ENCODE measurements around the gene OTUD3.
"Not testable (repeated sequence)": the region's sequence is repeated elsewhere in the genome, so short reads cannot be mapped to it uniquely, and the experiment has no call there.

Gene OTUD3, protein sequence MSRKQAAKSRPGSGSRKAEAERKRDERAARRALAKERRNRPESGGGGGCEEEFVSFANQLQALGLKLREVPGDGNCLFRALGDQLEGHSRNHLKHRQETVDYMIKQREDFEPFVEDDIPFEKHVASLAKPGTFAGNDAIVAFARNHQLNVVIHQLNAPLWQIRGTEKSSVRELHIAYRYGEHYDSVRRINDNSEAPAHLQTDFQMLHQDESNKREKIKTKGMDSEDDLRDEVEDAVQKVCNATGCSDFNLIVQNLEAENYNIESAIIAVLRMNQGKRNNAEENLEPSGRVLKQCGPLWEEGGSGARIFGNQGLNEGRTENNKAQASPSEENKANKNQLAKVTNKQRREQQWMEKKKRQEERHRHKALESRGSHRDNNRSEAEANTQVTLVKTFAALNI

DNA sequence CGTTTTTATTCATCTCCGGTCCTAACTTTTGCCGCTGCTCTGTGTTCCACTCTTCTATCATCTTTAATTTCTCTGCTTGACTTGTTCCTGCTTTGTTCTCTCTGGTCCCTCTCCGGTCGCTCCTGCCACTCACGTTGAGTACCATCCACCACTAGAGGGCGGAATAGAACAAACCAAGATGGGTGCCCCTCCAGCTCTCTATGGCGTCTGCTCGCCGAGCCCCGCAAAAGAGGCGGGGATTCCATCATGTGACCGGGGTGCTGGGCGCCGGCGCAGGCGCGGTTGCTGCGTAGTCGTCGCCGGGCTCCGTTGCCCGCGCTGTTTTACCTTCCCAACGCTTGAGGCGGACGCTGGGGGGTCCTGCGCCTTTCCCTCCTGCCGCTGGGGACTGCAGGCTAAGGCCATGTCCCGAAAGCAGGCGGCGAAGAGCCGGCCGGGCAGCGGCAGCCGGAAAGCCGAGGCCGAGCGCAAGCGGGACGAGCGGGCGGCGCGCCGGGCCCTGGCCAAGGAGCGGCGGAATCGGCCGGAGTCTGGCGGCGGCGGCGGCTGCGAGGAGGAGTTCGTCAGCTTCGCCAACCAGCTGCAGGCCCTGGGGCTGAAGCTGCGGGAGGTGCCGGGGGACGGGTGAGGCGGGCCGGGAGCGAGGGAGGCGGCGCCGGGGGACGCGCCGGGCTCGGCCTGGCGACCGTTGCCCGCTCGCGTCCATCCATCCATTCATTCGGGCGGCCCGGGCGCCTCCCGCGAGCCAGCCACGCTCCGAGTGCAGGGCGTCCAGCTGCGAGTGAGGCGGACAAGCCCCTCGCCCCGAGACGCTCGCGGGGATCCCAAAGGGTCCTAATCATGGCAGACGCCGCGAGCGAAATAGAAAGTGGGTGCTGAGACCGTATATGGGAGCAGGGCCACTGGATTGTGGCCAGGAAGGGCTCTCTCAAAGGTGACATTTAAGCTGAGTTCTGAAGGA lies at the start of gene OTUD3:
Gene OTUD3 (plus strand): TSS at position 285 of the 961 bp plus-strand sequence. CDS start 119 bp downstream, at position 404.
- peak; percentile 91 for DNase-seq (ENCODE audit: low read depth)

DNA sequence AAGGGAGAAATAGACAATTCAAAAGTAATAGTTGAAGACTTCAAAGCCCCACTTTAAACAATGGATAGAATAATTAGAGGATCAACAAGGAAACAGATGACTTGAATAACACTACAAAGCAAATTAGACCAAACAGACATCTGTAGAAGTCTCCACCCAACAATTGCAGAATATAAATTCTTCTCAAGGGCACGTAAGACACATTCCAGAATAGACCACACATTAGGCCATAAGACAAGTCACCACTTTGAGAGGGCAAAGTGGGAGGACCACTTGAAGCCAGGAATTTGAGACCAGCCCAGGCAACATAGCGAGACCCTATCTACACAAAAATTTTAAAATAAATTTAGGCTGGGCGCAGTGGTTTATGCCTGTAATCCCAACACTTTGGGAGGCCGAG lies 46.6 kb upstream of the OTUD3 start:
- no peak for DNase-seq (ENCODE audit: low read depth)

DNA sequence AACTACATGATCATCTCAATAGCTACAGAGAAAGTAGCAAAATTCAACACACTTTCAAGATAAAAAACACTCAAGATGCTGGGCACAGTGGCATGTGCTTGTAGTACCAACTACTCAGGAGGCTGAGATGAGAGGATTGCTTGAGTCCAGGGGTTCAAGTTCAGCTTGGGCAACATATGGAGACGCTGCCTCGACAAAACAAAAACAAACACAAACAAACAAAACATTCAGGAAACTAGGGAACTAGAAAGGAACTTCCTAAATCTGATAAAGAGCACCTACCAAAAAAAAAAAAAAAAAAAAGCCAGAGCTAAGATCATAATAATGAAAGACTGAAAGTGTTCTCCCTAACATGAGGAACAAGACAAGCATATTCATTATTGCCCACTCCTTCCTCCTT lies 44.3 kb upstream of the OTUD3 start:
- DNase-seq (ENCODE audit: low read depth): no peak

- DNase-seq (ENCODE audit: low read depth): no peak
These were observed 42.0 kb upstream of the OTUD3 start for GRCh38 chr1:19840228-19840627.

- DNase-seq (ENCODE audit: low read depth): no peak
These were observed 37.3 kb upstream of the OTUD3 start for GRCh38 chr1:19844731-19845495.

DNA sequence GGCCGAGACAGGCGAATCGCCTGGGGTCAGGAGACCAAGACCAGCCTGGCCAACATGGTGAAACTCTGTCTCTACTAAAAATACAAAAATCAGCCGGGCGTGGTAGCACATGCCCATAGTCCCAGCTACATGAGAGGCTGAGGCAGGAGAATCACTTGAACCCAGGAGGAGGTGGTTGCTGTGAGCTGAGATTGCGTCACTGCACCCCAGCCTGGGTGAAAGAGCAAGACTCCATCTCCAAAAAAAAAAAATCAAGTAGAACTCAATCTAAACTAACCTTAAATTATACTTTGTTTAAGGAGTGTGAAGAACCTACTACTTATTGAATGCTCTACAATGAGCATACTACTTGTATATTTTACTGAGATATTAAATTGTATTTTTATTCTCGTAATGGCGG lies 36.6 kb upstream of the OTUD3 start:
- DNase-seq (ENCODE audit: low read depth): no peak

GRCh38 chr1:19846338-19846737 lies 35.9 kb upstream of the OTUD3 start:
- DNase-seq (ENCODE audit: low read depth): no peak

GRCh38 chr1:19847334-19847733 lies 34.9 kb upstream of the OTUD3 start:
- not testable (repeated sequence) for DNase-seq (ENCODE audit: low read depth)

DNA sequence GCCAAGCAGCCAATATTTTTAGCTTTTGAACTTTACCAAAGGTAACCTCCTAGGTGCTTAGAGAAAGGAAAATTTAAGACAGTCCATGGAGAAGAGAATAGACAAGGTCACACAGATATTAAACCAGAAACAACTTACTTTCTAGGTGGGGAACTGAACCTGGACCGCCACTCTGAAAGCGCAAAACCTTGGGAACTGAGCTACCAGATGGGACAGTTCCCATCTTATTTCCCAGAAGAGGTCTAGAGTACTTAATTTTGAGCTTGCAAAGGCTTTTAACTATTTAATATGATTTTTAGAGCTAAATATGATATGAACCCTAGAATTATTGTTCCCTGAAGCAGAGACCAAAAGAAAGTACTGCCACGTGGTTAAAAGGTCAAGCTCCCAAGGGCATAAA lies 32.9 kb upstream of the OTUD3 start:
- DNase-seq (ENCODE audit: low read depth): not testable (repeated sequence)

GRCh38 chr1:19850214-19850613 lies 32.0 kb upstream of the OTUD3 start:
- no peak for DNase-seq (ENCODE audit: low read depth)

GRCh38 chr1:19852036-19852435 lies 30.2 kb upstream of the OTUD3 start:
- no peak for DNase-seq (ENCODE audit: low read depth)

DNA sequence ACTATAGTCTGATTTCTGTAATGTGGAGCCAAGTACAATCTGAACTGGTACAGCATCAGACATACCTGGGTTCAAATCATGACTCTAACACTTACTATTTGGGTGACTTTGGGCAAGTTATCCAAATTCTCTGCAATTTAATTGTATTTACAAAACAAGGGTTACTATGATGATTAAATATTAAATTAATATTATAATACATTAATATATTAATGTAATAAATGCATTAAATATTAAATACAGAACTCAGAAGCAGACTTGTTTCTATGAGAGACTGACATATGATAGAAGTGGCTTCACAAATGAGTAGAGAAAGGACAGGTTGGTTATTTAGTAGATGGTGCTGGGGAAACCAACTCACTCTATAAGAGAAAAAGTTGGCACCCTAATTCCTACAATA lies 27.3 kb upstream of the OTUD3 start:
- DNase-seq (ENCODE audit: low read depth): no peak

GRCh38 chr1:19858893-19859292 lies 23.3 kb upstream of the OTUD3 start:
- DNase-seq (ENCODE audit: low read depth): no peak

DNA sequence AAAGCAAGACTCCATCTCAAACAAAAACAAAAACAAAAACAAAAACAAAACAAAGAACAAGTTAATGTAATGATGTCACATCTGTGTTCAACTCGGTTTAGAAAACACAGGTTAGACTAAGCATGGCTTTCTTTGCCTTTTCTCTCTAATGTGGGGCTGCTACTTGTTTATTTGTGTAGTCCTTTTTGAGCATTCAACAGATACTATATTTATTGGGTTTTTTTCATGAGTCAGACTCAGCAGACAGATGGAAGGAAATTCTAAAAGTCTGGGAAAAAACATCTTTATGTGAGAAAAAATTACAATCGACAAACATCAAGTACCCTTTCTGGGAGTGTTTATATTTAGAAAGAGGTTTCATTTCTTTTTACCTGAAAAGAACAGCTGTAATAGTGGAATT lies 22.3 kb upstream of the OTUD3 start:
- no peak for DNase-seq (ENCODE audit: low read depth)

GRCh38 chr1:19860418-19860817 lies 21.8 kb upstream of the OTUD3 start:
- no peak for DNase-seq (ENCODE audit: low read depth)

- DNase-seq (ENCODE audit: low read depth): no peak
These were observed 21.2 kb upstream of the OTUD3 start for GRCh38 chr1:19861034-19861433.

DNA sequence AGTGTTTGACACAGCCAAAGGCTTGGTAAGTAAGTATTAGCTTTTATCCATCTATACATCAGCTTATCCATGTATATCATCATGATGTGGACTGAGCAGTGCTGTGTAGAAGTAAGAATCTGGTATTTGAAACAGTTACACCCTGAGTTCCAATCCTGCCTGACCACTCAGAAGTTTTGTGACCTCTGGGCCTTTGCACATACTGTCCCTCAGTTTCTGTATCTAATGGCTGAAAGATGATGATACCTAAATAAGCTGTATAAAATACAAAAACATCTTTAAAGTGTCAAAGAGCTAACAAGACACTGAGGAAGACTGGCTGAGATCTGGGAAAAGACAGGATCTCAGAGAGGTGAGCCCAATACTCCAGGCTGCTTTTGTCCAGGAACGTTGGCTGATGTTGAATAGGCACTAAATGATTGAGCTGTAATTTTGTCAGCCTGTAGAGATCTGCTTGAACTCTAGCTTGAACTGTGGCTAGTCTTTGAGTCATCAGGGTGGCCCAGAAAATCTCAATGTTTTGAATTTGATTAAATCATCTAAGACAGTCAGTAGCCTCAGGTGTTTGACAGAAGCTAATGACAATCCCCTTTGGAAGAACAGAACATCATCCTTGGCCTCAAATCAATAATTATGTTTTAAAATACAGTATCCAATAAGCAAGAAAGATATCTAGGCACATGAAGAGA lies 20.2 kb upstream of the OTUD3 start:
- no peak for DNase-seq (ENCODE audit: low read depth)

DNA sequence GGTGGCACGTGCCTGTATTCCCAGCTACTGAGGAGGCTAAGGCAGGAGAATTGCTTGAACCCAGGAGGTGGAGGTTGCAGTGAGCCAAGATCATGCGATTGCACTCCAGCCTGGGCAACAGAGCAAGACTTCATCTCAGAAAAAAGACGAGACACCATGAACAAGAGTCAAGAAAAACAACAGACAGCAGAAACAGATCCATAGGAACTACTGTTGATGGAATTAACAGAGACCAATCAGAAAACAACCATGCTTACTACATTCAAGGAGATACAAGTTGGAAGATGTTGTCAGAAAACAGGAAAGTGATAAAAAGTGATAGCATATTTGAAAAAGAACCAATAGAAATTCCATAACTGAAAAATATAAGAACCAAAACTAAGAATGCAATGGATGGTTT lies 19.3 kb upstream of the OTUD3 start:
- DNase-seq (ENCODE audit: low read depth): no peak

DNA sequence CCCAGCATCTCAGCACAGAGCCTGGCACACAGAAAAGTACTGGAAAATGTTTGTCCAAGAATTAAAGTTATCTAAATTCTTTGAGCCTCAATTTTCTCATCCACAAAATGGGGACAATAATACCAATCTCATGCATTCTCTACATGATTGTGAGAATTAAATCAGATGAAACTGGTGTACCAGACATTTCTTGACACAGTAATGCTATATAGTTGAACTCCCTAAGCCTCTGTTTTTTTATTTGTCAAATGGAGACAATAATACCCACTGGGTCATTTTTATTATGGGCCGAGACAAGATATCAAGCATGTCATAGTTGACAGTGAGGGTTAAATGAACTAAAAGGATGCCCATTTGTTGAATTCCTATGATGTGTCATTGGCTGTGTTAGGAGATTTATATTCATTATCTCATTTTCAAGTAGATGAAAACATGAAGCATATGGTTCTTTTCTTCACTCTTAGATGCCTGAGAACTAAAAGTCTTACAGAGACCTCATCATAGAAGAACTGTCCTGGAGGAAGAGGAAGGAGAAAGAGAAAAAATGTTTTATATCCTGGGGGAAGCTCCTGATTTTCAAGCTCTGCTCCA lies 17.5 kb upstream of the OTUD3 start:
- DNase-seq (ENCODE audit: low read depth): no peak

DNA sequence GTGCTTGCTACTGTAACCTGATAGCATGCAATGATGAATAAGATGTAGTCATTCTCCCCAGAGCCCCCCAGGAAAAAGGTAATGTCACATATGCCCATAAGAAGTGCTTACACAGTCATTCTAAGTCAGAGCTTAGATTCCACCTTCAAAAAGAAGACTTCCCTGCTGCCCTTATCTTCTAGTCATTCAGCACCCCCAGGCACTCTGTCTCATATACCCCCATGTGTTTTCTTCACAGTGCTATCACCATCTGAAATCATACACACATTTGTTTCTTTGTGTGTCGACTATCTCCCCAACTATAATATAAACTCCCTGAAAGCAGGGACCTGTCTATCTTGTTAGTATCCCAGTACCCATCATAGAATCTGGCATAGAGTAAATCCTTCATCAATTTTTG lies 16.2 kb upstream of the OTUD3 start:
- no peak for DNase-seq (ENCODE audit: low read depth)

- no peak for DNase-seq (ENCODE audit: low read depth)
These were observed 15.4 kb upstream of the OTUD3 start for GRCh38 chr1:19866758-19867157.

Data from activated gamma-delta T cell treated with anti-CD3 and anti-CD28 coated beads, Interleukin-2, amount 50 U/mL, for 16 hours (primary cell).